HEK293T (cell line): ENCODE data around the gene UBR3.

Experiments used
- ARNT ChIP-seq: fragments of 450-650 bp; IDR thresholded peaks from 2 replicates; pipeline ENCODE4 v1.6.1; 2017; ENCODE audit warnings: mild to moderate bottlenecking
- SP1 ChIP-seq: fragments of 450-650 bp; IDR thresholded peaks from 2 replicates; pipeline ENCODE4 v1.6.1; 2017

DNA sequence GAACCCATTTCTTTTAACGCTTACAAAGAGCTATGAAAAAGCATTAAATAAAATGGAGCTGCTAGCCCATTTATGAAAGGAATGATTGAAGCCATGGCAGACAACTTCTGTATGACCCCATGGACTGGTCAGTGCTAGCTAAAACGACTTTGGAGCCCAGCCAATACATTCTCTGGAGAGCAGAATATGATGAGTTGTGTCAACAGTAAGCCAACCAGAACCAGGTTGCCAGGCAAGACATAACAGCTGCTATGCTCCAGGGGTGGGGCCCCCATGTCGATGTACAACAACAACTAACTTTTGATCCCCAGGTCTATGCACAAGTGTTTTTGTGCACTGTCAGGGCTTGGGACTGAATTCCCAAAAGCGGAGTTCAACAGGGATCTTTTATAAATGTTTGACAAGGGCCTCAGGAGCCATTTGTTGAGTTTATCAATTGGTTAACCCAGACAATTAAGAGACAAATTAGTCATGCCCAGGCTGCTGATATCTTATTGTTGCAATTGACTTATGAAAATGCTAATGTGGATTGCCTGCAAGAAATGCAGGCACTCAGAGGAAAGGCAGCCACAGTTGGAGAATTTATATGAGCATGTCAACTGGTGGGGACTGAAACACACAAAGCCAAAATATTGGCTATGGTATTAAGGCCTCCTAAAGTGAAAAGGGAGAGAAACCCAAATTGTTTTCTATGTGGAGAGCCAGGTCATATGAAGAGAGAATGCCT is 286.1 kb downstream of the UBR3 start:
- TF ChIP-seq SP1 (no peak), ARNT (no peak)
